ENCODE results near the gene RETREG2. TPM values are rescaled to one million over a fixed set of nuclear protein-coding genes. Genes with fewer than 3 reads are reported as not detected.

Gene RETREG2
- total RNA-seq, 1 donor from 2014 or later, result 32.9 TPM

DNA sequence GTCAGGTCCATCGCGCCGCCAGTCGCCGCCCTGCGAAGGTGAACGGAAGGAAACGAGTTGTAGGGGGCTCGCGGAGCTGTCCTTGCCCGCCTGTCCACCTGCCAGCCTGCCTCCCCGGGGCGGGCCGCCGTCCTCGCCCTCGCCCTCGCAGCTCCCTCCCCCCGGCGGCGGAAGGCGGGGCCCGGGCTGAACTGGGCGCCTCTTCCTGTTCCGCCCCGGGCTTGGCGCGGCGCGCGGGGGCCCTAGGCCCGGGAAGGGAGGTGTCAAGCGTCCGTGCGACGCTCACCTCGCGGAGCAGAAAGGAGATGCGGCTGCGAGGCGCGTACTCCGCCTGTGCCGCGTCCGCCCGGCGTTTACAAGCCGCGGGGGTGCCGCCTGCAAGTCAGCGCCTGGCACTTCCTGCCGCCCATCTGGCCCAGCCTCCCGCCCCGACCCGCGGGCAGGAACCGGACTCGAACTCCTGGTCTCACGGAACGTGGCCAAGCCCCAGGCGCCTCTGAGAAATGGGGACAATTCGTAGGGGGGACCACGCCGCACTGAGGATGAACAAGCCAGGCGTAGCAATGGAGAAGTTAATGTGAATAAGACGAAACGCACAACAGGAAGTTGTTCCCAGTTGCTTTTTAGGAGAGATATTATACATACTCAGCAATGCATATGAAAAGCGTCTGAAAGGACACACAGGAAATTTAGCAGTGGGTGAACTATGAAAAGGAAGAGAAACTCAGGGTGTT lies 1.1 kb upstream of the RETREG2 start, which contains the start of gene CNPPD1:
Gene CNPPD1 (minus strand): TSS at position 108 of the 734 bp plus-strand sequence. CDS start 97 bp downstream, at position 11.
- H3K4me3 ChIP-seq, result peak within 1 kb of the TSS; percentile 66
- peak within 1 kb of the TSS; percentile 6 for H3K27ac Mint-ChIP-seq
- H3K79me2 ChIP-seq (ENCODE audit: low read depth), result peaks cover 24% of the 10 kb centered on the region
- H3K27me3 Mint-ChIP-seq (ENCODE audit: insufficient read depth, low read depth), result peaks cover 3% of the 10 kb centered on the region
- H3K27ac ChIP-seq, result peak within 1 kb of the TSS; percentile 1
- no peak within 1 kb of the TSS for H3K9ac ChIP-seq
- H3K4me1 ChIP-seq, result peaks cover 14% of the 10 kb centered on the region
- DNase-seq (ENCODE audit: low spot score), result peak; percentile 92
- no peaks in the 10 kb centered on the region for H3K36me3 ChIP-seq
- H3K36me3 Mint-ChIP-seq, result peaks cover 19% of the 10 kb centered on the region
- H2AFZ ChIP-seq (replicated peaks), result peak within 1 kb of the TSS; percentile 89
- H3K27me3 ChIP-seq, result no peaks in the 10 kb centered on the region
- no peaks in the 10 kb centered on the region for H3K9me3 ChIP-seq (ENCODE audit: low read depth)
- H3K9me3 Mint-ChIP-seq, result no peaks in the 10 kb centered on the region
- peak within 1 kb of the TSS; percentile 90 for H3K4me2 ChIP-seq
- H3K4me1 Mint-ChIP-seq, result peaks cover 22% of the 10 kb centered on the region
- H4K20me1 ChIP-seq (ENCODE audit: low read depth), result peaks cover 18% of the 10 kb centered on the region
- peaks cover 25% of the 10 kb centered on the region for H3F3A ChIP-seq (ENCODE audit: low read depth)
- TF ChIP-seq EZH2 (IDR thresholded peaks at IDR 0.05), result peak; percentile 41
- peak; percentile 19 for TF ChIP-seq EZH2phosphoT487 (IDR thresholded peaks at IDR 0.05)
- TF ChIP-seq, protein P1, sequence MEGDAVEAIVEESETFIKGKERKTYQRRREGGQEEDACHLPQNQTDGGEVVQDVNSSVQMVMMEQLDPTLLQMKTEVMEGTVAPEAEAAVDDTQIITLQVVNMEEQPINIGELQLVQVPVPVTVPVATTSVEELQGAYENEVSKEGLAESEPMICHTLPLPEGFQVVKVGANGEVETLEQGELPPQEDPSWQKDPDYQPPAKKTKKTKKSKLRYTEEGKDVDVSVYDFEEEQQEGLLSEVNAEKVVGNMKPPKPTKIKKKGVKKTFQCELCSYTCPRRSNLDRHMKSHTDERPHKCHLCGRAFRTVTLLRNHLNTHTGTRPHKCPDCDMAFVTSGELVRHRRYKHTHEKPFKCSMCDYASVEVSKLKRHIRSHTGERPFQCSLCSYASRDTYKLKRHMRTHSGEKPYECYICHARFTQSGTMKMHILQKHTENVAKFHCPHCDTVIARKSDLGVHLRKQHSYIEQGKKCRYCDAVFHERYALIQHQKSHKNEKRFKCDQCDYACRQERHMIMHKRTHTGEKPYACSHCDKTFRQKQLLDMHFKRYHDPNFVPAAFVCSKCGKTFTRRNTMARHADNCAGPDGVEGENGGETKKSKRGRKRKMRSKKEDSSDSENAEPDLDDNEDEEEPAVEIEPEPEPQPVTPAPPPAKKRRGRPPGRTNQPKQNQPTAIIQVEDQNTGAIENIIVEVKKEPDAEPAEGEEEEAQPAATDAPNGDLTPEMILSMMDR (IDR thresholded peaks at IDR 0.05), result no peak
- peak within 1 kb of the TSS; percentile 97 for H3K4me3 Mint-ChIP-seq

DNA sequence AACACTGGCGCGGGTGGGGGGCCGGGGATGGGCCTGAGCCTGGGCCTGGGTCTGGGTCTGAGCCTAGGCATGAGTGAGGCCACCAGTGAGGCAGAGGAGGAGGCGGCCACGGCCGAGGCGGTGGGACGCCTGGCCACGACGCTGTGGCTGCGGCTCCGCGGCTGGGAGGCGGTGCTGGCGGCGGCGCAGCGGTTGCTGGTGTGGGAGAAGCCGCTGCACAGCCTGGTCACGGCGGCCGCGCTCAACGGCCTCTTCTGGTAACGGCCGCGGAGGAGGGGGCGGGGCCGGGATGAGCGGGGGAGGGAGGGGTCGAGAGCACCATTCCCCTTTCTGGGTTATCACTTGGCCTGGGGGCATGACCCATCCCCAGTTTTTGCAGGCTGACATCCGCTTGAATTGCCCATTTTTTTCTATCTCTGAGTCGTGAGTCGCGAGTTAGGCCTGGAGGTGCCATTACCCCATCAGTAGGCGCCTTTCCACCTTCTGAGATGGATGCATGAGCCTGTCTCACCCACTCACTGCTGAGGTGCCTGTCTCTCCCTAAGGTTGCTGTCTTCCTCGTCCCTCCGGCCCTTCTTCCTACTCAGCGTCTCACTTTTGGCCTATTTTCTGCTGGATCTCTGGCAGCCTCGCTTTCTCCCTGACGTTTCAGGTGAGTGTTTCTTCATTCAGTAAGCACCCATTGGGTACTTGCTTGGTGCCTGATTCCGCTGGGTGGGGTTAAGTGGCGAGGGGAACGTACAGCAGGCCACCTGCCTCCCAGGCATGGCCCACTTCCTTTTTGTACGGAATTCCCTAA lies 501 bp downstream of the RETREG2 start:
- Histone ChIP-seq H3K27me3 (no peaks in the 10 kb centered on the region), H3K9ac (peak overlapping the region; percentile 62), H3K27ac (no peak overlapping the region), H4K20me1 (ENCODE audit: low read depth) (peaks cover 18% of the 10 kb centered on the region), H2AFZ (replicated peaks) (peak overlapping the region; percentile 81), H3K9me3 (ENCODE audit: low read depth) (no peaks in the 10 kb centered on the region), H3K4me3 (peak overlapping the region; percentile 66), H3K79me2 (ENCODE audit: low read depth) (peaks cover 24% of the 10 kb centered on the region), H3F3A (ENCODE audit: low read depth) (peaks cover 25% of the 10 kb centered on the region), H3K4me1 (peaks cover 14% of the 10 kb centered on the region), H3K36me3 (no peaks in the 10 kb centered on the region), H3K4me2 (peak overlapping the region; percentile 90)
- TF ChIP-seq EZH2phosphoT487 (IDR thresholded peaks at IDR 0.05) (no peak), EZH2 (IDR thresholded peaks at IDR 0.05) (no peak)
- TF ChIP-seq, protein P1 (IDR thresholded peaks at IDR 0.05), result no peak
- H3K27me3 Mint-ChIP-seq (ENCODE audit: insufficient read depth, low read depth), result peaks cover 9% of the 10 kb centered on the region
- no peaks in the 10 kb centered on the region for H3K9me3 Mint-ChIP-seq
- peaks cover 22% of the 10 kb centered on the region for H3K4me1 Mint-ChIP-seq
- peaks cover 23% of the 10 kb centered on the region for H3K36me3 Mint-ChIP-seq
- peak overlapping the region; percentile 26 for H3K27ac Mint-ChIP-seq
- H3K4me3 Mint-ChIP-seq, result peak overlapping the region; percentile 88
- peak; percentile 81 for DNase-seq (ENCODE audit: low spot score)

GRCh38 chr2:219179601-219180465 lies 1.8 kb downstream of the RETREG2 start:
- Mint-ChIP-seq H3K27me3 (ENCODE audit: insufficient read depth, low read depth) (peaks cover 7% of the 10 kb centered on the region), H3K27ac (no peak overlapping the region), H3K4me1 (peaks cover 22% of the 10 kb centered on the region), H3K4me3 (peak overlapping the region; percentile 88), H3K9me3 (no peaks in the 10 kb centered on the region), H3K36me3 (peaks cover 20% of the 10 kb centered on the region)
- TF ChIP-seq, protein P1 (IDR thresholded peaks at IDR 0.05), result no peak
- TF ChIP-seq EZH2phosphoT487 (IDR thresholded peaks at IDR 0.05) (no peak), EZH2 (IDR thresholded peaks at IDR 0.05) (no peak)
- no peak overlapping the region for H2AFZ ChIP-seq (replicated peaks)
- no peak overlapping the region for H3K4me3 ChIP-seq
- no peak overlapping the region for H3K9ac ChIP-seq
- peaks cover 18% of the 10 kb centered on the region for H4K20me1 ChIP-seq (ENCODE audit: low read depth)
- no peaks in the 10 kb centered on the region for H3K27me3 ChIP-seq
- no peaks in the 10 kb centered on the region for H3K36me3 ChIP-seq
- no peak overlapping the region for H3K4me2 ChIP-seq
- no peaks in the 10 kb centered on the region for H3K9me3 ChIP-seq (ENCODE audit: low read depth)
- no peak overlapping the region for H3K27ac ChIP-seq
- peaks cover 25% of the 10 kb centered on the region for H3F3A ChIP-seq (ENCODE audit: low read depth)
- peaks cover 14% of the 10 kb centered on the region for H3K4me1 ChIP-seq
- H3K79me2 ChIP-seq (ENCODE audit: low read depth), result peaks cover 24% of the 10 kb centered on the region
- DNase-seq (ENCODE audit: low spot score), result no peak

Data from neural progenitor cell (in vitro differentiated cells).